GM12878 (cell line): ENCODE data around the gene SRSF11.

Source experiments
- CHD1 ChIP-seq: IDR thresholded peaks from 2 replicates; pipeline ENCODE4 v1.6.1; 2012; ENCODE audit warnings: low read depth, low read length, improper control_type of control experiment
- EP300 ChIP-seq, 2 experiments: fragments of 150-350 bp in 1 of 2; IDR thresholded peaks; 2 replicates each; pipeline ENCODE4 v1.6.1; 2011 to 2012; ENCODE audit warnings: low read depth in 2 of 2, low read length in 2 of 2, borderline replicate concordance in 1 of 2, improper control_type of control experiment in 1 of 2, inconsistent platforms in 1 of 2; ENCODE audit not compliant: control insufficient read depth in 1 of 2
- EZH2 ChIP-seq: IDR thresholded peaks from 2 replicates; pipeline ENCODE4 v1.6.1; 2012; ENCODE audit warnings: low read depth, mild to moderate bottlenecking, control low read depth, inconsistent platforms, low read length, borderline replicate concordance; ENCODE audit not compliant: control insufficient read depth
- MTA3 ChIP-seq: IDR thresholded peaks from 2 replicates; pipeline ENCODE4 v1.6.1; 2012; ENCODE audit warnings: low read length, inconsistent platforms, borderline replicate concordance
- PML ChIP-seq: IDR thresholded peaks from 2 replicates; pipeline ENCODE4 v1.6.1; 2012; ENCODE audit warnings: low read length, inconsistent platforms
- POLR2A ChIP-seq: IDR thresholded peaks from 2 replicates; pipeline ENCODE4 v1.6.1; 2011; ENCODE audit warnings: low read depth, mild to moderate bottlenecking, low read length
- POLR2AphosphoS5 ChIP-seq: IDR thresholded peaks from 2 replicates; pipeline ENCODE4 v1.6.1; 2011; ENCODE audit warnings: mild to moderate bottlenecking, low read length, inconsistent platforms
- RAD21 ChIP-seq: IDR thresholded peaks from 2 replicates; pipeline ENCODE4 v1.6.1; 2011; ENCODE audit warnings: mild to moderate bottlenecking, low read depth, low read length, moderate library complexity; ENCODE audit not compliant: insufficient read depth
- SPI1 ChIP-seq: IDR thresholded peaks from 2 replicates; pipeline ENCODE4 v1.6.1; 2011; ENCODE audit warnings: low read depth, mild to moderate bottlenecking, low read length, moderate library complexity, borderline replicate concordance; ENCODE audit not compliant: insufficient read depth
- TF ChIP-seq, protein P1 (sequence below), 3 experiments: IDR thresholded peaks in 2 of 3; conservative IDR thresholded peaks in 1 of 3; 2 replicates each; pipeline ENCODE4 v1.5.1; 2011; ENCODE audit warnings: low read depth in 3 of 3, low read length in 3 of 3, mild to moderate bottlenecking in 3 of 3, control low read depth in 2 of 3, moderate library complexity in 2 of 3, inconsistent platforms in 1 of 3, mixed read lengths in 1 of 3; ENCODE audit not compliant: control insufficient read depth in 2 of 3, insufficient read depth in 1 of 3; ENCODE audit errors: extremely low read depth in 1 of 3
- TF ChIP-seq, protein P2 (sequence below): IDR thresholded peaks from 2 replicates; pipeline ENCODE4 v1.6.1; 2012; ENCODE audit warnings: mild to moderate bottlenecking, low read depth, low read length
- TF ChIP-seq, protein P3 (sequence below): fragments of 450-650 bp; IDR thresholded peaks from 2 replicates; pipeline ENCODE4 v1.6.1; 2016; ENCODE audit warnings: mild to moderate bottlenecking, moderate library complexity, borderline replicate concordance

DNA sequence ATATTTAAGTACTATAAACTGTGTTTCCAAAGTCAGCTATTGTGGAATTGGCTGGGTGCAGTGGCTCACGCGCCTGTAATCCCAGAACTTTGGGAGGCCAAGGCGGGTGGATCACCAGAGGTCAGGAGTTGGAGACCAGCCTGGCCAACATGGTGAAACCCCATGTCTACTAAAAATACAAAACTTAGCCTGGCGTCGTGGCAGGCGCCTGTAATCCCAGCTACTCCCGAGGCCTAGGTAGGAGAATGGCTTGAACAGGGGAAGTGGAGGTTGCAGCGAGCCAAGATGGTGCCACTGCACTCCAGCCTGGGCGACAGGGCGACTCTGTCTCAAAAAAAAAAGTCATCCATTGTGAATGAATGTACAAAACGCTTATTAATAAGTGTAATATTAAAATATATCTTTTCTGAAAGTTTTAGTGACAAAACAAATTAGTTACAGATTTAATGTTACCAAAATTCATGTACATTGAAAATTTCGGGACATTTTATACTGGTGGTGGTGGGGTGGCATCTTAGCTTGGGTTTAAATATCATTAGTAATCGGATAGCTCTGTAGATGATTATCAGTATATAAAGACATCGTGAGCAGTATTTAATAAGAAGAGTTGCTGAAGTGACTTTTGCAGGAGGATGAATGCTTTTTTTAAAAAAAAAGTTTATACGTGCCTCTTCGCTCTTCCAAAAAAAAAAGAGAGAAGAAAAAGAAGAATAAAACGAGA, 503 bp upstream of the SRSF11 start:
- TF ChIP-seq, protein P1, sequence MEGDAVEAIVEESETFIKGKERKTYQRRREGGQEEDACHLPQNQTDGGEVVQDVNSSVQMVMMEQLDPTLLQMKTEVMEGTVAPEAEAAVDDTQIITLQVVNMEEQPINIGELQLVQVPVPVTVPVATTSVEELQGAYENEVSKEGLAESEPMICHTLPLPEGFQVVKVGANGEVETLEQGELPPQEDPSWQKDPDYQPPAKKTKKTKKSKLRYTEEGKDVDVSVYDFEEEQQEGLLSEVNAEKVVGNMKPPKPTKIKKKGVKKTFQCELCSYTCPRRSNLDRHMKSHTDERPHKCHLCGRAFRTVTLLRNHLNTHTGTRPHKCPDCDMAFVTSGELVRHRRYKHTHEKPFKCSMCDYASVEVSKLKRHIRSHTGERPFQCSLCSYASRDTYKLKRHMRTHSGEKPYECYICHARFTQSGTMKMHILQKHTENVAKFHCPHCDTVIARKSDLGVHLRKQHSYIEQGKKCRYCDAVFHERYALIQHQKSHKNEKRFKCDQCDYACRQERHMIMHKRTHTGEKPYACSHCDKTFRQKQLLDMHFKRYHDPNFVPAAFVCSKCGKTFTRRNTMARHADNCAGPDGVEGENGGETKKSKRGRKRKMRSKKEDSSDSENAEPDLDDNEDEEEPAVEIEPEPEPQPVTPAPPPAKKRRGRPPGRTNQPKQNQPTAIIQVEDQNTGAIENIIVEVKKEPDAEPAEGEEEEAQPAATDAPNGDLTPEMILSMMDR (IDR thresholded peaks at IDR 0.05 in 2 of 3, conservative IDR thresholded peaks at IDR 0.05 in 1 of 3; ENCODE audit: control insufficient read depth in 2 of 3, extremely low read depth in 1 of 3, insufficient read depth in 1 of 3, low read depth in 3 of 3, low read length in 3 of 3), result no peak
- TF ChIP-seq, protein P2, sequence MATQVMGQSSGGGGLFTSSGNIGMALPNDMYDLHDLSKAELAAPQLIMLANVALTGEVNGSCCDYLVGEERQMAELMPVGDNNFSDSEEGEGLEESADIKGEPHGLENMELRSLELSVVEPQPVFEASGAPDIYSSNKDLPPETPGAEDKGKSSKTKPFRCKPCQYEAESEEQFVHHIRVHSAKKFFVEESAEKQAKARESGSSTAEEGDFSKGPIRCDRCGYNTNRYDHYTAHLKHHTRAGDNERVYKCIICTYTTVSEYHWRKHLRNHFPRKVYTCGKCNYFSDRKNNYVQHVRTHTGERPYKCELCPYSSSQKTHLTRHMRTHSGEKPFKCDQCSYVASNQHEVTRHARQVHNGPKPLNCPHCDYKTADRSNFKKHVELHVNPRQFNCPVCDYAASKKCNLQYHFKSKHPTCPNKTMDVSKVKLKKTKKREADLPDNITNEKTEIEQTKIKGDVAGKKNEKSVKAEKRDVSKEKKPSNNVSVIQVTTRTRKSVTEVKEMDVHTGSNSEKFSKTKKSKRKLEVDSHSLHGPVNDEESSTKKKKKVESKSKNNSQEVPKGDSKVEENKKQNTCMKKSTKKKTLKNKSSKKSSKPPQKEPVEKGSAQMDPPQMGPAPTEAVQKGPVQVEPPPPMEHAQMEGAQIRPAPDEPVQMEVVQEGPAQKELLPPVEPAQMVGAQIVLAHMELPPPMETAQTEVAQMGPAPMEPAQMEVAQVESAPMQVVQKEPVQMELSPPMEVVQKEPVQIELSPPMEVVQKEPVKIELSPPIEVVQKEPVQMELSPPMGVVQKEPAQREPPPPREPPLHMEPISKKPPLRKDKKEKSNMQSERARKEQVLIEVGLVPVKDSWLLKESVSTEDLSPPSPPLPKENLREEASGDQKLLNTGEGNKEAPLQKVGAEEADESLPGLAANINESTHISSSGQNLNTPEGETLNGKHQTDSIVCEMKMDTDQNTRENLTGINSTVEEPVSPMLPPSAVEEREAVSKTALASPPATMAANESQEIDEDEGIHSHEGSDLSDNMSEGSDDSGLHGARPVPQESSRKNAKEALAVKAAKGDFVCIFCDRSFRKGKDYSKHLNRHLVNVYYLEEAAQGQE, result no peak
- TF ChIP-seq EP300 (IDR thresholded peaks at IDR 0.05; ENCODE audit: borderline replicate concordance in 1 of 2, control insufficient read depth in 1 of 2, low read depth in 2 of 2, low read length in 2 of 2), result no peak
- TF ChIP-seq RAD21, result no peak
- TF ChIP-seq POLR2A, result no peak
- TF ChIP-seq, protein P3, sequence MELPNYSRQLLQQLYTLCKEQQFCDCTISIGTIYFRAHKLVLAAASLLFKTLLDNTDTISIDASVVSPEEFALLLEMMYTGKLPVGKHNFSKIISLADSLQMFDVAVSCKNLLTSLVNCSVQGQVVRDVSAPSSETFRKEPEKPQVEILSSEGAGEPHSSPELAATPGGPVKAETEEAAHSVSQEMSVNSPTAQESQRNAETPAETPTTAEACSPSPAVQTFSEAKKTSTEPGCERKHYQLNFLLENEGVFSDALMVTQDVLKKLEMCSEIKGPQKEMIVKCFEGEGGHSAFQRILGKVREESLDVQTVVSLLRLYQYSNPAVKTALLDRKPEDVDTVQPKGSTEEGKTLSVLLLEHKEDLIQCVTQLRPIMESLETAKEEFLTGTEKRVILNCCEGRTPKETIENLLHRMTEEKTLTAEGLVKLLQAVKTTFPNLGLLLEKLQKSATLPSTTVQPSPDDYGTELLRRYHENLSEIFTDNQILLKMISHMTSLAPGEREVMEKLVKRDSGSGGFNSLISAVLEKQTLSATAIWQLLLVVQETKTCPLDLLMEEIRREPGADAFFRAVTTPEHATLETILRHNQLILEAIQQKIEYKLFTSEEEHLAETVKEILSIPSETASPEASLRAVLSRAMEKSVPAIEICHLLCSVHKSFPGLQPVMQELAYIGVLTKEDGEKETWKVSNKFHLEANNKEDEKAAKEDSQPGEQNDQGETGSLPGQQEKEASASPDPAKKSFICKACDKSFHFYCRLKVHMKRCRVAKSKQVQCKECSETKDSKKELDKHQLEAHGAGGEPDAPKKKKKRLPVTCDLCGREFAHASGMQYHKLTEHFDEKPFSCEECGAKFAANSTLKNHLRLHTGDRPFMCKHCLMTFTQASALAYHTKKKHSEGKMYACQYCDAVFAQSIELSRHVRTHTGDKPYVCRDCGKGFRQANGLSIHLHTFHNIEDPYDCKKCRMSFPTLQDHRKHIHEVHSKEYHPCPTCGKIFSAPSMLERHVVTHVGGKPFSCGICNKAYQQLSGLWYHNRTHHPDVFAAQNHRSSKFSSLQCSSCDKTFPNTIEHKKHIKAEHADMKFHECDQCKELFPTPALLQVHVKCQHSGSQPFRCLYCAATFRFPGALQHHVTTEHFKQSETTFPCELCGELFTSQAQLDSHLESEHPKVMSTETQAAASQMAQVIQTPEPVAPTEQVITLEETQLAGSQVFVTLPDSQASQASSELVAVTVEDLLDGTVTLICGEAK, result no peak; the same call in 1 of the 2 replicates
- TF ChIP-seq EZH2, result no peak
- TF ChIP-seq SPI1, result no peak
- no peak for TF ChIP-seq CHD1
- no peak for TF ChIP-seq POLR2AphosphoS5
- no peak for TF ChIP-seq PML
- no peak for TF ChIP-seq MTA3
